ENCODE measurements around the gene HIRA. TPM values are rescaled to one million over a fixed set of nuclear protein-coding genes. Genes with fewer than 3 reads are reported as not detected.
A peak's percentile ranks its signal among the peaks of the same experiment; 100 is the strongest.

Gene HIRA
- total RNA-seq: 10 to 100 TPM; 18.6 to 19.7 TPM
- polyA plus RNA-seq (ENCODE audit: insufficient read length in 2 of 2): 10 to 100 TPM; 48.0 to 50.5 TPM
- long read RNA-seq, donor 1, full-length matches to known transcripts: 4 of 4 reads
- long read RNA-seq, donor 1, partial matches to known transcripts: 0 of 4 reads
- long read RNA-seq, donor 1, other reads (novel, unspliced or antisense): 0 of 4 reads
- long read RNA-seq, donor 2, full-length matches to known transcripts: 1 of 8 reads
- long read RNA-seq, donor 2, partial matches to known transcripts: 7 of 8 reads
- long read RNA-seq, donor 2, other reads (novel, unspliced or antisense): 0 of 8 reads
- long read RNA-seq, donor 3, full-length matches to known transcripts: 1 of 1 reads
- long read RNA-seq, donor 3, partial matches to known transcripts: 0 of 1 reads
- long read RNA-seq, donor 3, other reads (novel, unspliced or antisense): 0 of 1 reads
- long read RNA-seq, donor 4: 0 reads

GRCh38 chr22:19431649-19432132, at the start of gene HIRA:
Gene HIRA (minus strand): TSS chr22:19431733. CDS start chr22:19431476, 257 bp downstream.
- H3K36me3 ChIP-seq (ENCODE audit: control insufficient read depth, insufficient read depth, low read length): peaks cover 13% of the 10 kb centered on the region
- no peaks in the 10 kb centered on the region for H3K9me3 ChIP-seq (ENCODE audit: control insufficient read depth, insufficient read depth, low read length)
- H3K27me3 ChIP-seq (ENCODE audit: control insufficient read depth, insufficient read depth, low read length): no peaks in the 10 kb centered on the region
- WGBS (ENCODE audit: insufficient coverage): under 1% methylated on average over 65 of the region's 66 CpGs
- H3K4me3 ChIP-seq (ENCODE audit: low read depth, low read length): peak within 1 kb of the TSS; percentile 83
- peak in 5 of 6 donors; percentile 60 to 94 (median 70) for DNase-seq (ENCODE audit: low read depth in 4 of 6, low spot score in 6 of 6)
- peak within 1 kb of the TSS; percentile 92 for H3K27ac ChIP-seq (ENCODE audit: low read depth, low read length)
- peaks cover 23% of the 10 kb centered on the region for H3K4me1 ChIP-seq (ENCODE audit: control insufficient read depth, insufficient read depth, low read length)

- H3K27me3 ChIP-seq (ENCODE audit: control insufficient read depth, insufficient read depth, low read length): no peaks in the 10 kb centered on the region
- no peak for DNase-seq (ENCODE audit: low read depth in 4 of 6, low spot score in 6 of 6)
- peaks cover 9% of the 10 kb centered on the region for H3K4me1 ChIP-seq (ENCODE audit: control insufficient read depth, insufficient read depth, low read length)
- WGBS (ENCODE audit: insufficient coverage): 67% methylated on average over 5 of the region's 10 CpGs
- H3K36me3 ChIP-seq (ENCODE audit: control insufficient read depth, insufficient read depth, low read length): no peaks in the 10 kb centered on the region
- H3K4me3 ChIP-seq (ENCODE audit: low read depth, low read length): no peak overlapping the region
- no peak overlapping the region for H3K27ac ChIP-seq (ENCODE audit: low read depth, low read length)
- H3K9me3 ChIP-seq (ENCODE audit: control insufficient read depth, insufficient read depth, low read length): no peaks in the 10 kb centered on the region
Measured at GRCh38 chr22:19480789-19481188, 49.3 kb upstream of the HIRA start.

GRCh38 chr22:19480173-19480568, 48.6 kb upstream of the HIRA start:
- 0% methylated on average over 15 of the region's 15 CpGs for WGBS (ENCODE audit: insufficient coverage)
- H3K27ac ChIP-seq (ENCODE audit: low read depth, low read length): no peak overlapping the region
- H3K4me3 ChIP-seq (ENCODE audit: low read depth, low read length): peak overlapping the region; percentile 72

GRCh38 chr22:19479355-19480172, 48.0 kb upstream of the HIRA start, which contains the start of gene CDC45:
Gene CDC45 (plus strand): TSS chr22:19479920. CDS start chr22:19479969, 49 bp downstream.
- Histone ChIP-seq H3K27ac (ENCODE audit: low read depth, low read length) (peak within 1 kb of the TSS; percentile 96), H3K4me1 (ENCODE audit: control insufficient read depth, insufficient read depth, low read length) (peaks cover 9% of the 10 kb centered on the region), H3K4me3 (ENCODE audit: low read depth, low read length) (peak within 1 kb of the TSS; percentile 72), H3K27me3 (ENCODE audit: control insufficient read depth, insufficient read depth, low read length) (no peaks in the 10 kb centered on the region), H3K9me3 (ENCODE audit: control insufficient read depth, insufficient read depth, low read length) (no peaks in the 10 kb centered on the region), H3K36me3 (ENCODE audit: control insufficient read depth, insufficient read depth, low read length) (peaks cover 3% of the 10 kb centered on the region)
- DNase-seq (ENCODE audit: low read depth in 4 of 6, low spot score in 6 of 6): peak; percentile 97 to 100 (median 98)
- WGBS (ENCODE audit: insufficient coverage): 0% methylated on average over 44 of the region's 50 CpGs

More at GRCh38 chr22:19480173-19480568, 48.6 kb upstream of the HIRA start:
- Histone ChIP-seq H3K4me1 (ENCODE audit: control insufficient read depth, insufficient read depth, low read length) (peaks cover 9% of the 10 kb centered on the region), H3K27me3 (ENCODE audit: control insufficient read depth, insufficient read depth, low read length) (no peaks in the 10 kb centered on the region), H3K36me3 (ENCODE audit: control insufficient read depth, insufficient read depth, low read length) (no peaks in the 10 kb centered on the region), H3K9me3 (ENCODE audit: control insufficient read depth, insufficient read depth, low read length) (no peaks in the 10 kb centered on the region)
- no peak for DNase-seq (ENCODE audit: low read depth in 4 of 6, low spot score in 6 of 6)

GRCh38 chr22:19478901-19479354, 47.4 kb upstream of the HIRA start, which contains the start of gene UFD1:
Gene UFD1 (minus strand): TSS chr22:19479193. CDS start chr22:19479085, 108 bp downstream.
- no peaks in the 10 kb centered on the region for H3K27me3 ChIP-seq (ENCODE audit: control insufficient read depth, insufficient read depth, low read length)
- peak within 1 kb of the TSS; percentile 96 for H3K27ac ChIP-seq (ENCODE audit: low read depth, low read length)
- peaks cover 9% of the 10 kb centered on the region for H3K4me1 ChIP-seq (ENCODE audit: control insufficient read depth, insufficient read depth, low read length)
- H3K4me3 ChIP-seq (ENCODE audit: low read depth, low read length): peak within 1 kb of the TSS; percentile 72
- no peaks in the 10 kb centered on the region for H3K9me3 ChIP-seq (ENCODE audit: control insufficient read depth, insufficient read depth, low read length)
- H3K36me3 ChIP-seq (ENCODE audit: control insufficient read depth, insufficient read depth, low read length): peaks cover 10% of the 10 kb centered on the region
- peak in 2 of 6 donors; percentile 59 to 76 for DNase-seq (ENCODE audit: low read depth in 4 of 6, low spot score in 6 of 6)
- WGBS (ENCODE audit: insufficient coverage): under 1% methylated on average over 36 of the region's 42 CpGs

- H3K4me3 ChIP-seq (ENCODE audit: low read depth, low read length): peak overlapping the region; percentile 72
- WGBS (ENCODE audit: insufficient coverage): 0% methylated on average over 22 of the region's 31 CpGs
- H3K27ac ChIP-seq (ENCODE audit: low read depth, low read length): peak overlapping the region; percentile 15
- peaks cover 16% of the 10 kb centered on the region for H3K36me3 ChIP-seq (ENCODE audit: control insufficient read depth, insufficient read depth, low read length)
- no peak for DNase-seq (ENCODE audit: low read depth in 4 of 6, low spot score in 6 of 6)
- H3K27me3 ChIP-seq (ENCODE audit: control insufficient read depth, insufficient read depth, low read length): no peaks in the 10 kb centered on the region
- peaks cover 9% of the 10 kb centered on the region for H3K4me1 ChIP-seq (ENCODE audit: control insufficient read depth, insufficient read depth, low read length)
- no peaks in the 10 kb centered on the region for H3K9me3 ChIP-seq (ENCODE audit: control insufficient read depth, insufficient read depth, low read length)
Measured at GRCh38 chr22:19478045-19478900, 46.7 kb upstream of the HIRA start.

- Histone ChIP-seq H3K4me3 (ENCODE audit: low read depth, low read length) (peak overlapping the region; percentile 72), H3K9me3 (ENCODE audit: control insufficient read depth, insufficient read depth, low read length) (no peaks in the 10 kb centered on the region), H3K27ac (ENCODE audit: low read depth, low read length) (no peak overlapping the region), H3K27me3 (ENCODE audit: control insufficient read depth, insufficient read depth, low read length) (no peaks in the 10 kb centered on the region), H3K4me1 (ENCODE audit: control insufficient read depth, insufficient read depth, low read length) (peaks cover 9% of the 10 kb centered on the region), H3K36me3 (ENCODE audit: control insufficient read depth, insufficient read depth, low read length) (peaks cover 24% of the 10 kb centered on the region)
- peak in 2 of 6 donors; percentile 7 to 9 for DNase-seq (ENCODE audit: low read depth in 4 of 6, low spot score in 6 of 6)
- 47% methylated on average over 2 of the region's 5 CpGs for WGBS (ENCODE audit: insufficient coverage)
Measured at GRCh38 chr22:19477321-19478044, 46.0 kb upstream of the HIRA start.

- peaks cover 9% of the 10 kb centered on the region for H3K4me1 ChIP-seq (ENCODE audit: control insufficient read depth, insufficient read depth, low read length)
- H3K4me3 ChIP-seq (ENCODE audit: low read depth, low read length): no peak overlapping the region
- H3K27ac ChIP-seq (ENCODE audit: low read depth, low read length): no peak overlapping the region
- no peaks in the 10 kb centered on the region for H3K9me3 ChIP-seq (ENCODE audit: control insufficient read depth, insufficient read depth, low read length)
- H3K36me3 ChIP-seq (ENCODE audit: control insufficient read depth, insufficient read depth, low read length): peaks cover 38% of the 10 kb centered on the region
- H3K27me3 ChIP-seq (ENCODE audit: control insufficient read depth, insufficient read depth, low read length): no peaks in the 10 kb centered on the region
- WGBS (ENCODE audit: insufficient coverage): no CpG with 5 or more reads among the region's 3 CpGs
- no peak for DNase-seq (ENCODE audit: low read depth in 4 of 6, low spot score in 6 of 6)
Measured at GRCh38 chr22:19476023-19476422, 44.5 kb upstream of the HIRA start.

Data from spinal cord (tissue), 10 donors.